ENCODE results near the gene PHF1.
"Not testable (repeated sequence)": the region's sequence is repeated elsewhere in the genome, so short reads cannot be mapped to it uniquely, and the experiment has no call there.

The PHF1 gene

DNA sequence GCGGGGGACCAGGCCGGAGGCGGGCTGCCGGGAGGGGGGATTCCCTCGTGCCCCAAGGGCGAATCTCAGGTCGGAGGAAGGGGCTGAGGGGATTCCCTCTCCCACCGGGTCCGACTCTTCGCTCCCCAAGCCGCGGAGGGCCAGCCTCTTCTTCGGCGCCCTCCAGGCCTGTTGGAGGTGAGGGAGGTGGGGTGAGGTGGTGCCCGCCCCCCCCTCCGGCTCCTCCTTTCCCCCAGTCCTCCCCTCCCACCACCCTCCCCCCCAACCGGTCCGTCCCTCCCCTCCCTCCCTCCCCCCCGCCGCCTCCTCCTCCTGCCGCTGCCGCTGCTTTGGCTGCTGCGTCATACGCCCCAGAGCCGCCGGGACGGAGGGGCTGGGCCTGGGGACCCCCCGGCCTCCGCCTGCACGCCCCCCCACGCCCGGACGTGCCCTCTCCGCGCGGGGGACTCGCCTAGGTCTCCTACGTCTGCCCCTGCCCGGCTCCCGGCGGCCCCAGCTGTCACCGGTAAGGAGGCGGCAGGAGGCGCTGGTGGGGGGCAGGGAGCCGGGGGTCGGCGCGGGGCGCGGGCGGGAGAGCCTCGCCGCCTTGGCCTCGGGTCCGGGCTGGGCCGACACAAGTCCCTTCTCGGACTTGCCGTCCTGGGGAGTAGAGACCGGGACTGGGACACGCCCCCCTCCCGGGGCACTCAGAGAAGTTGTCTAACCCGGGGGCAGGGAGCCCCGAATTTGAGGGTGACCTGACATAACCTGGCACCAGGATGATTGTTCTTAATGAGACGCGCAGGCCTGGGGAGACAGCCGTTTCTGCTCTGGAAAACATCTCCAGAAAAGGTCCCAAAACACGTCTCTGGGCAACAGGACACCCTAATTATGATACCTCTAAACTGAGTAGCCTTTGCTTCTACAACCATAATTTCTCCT is at the start of gene PHF1:
Gene PHF1 (plus strand): TSS at position 304 of the 921 bp plus-strand sequence. CDS start 1,250 bp downstream, outside the sequence.
- in situ Hi-C loops (cut with MboI; ENCODE audit: low sequenced_read_pairs), result no loop called here

DNA sequence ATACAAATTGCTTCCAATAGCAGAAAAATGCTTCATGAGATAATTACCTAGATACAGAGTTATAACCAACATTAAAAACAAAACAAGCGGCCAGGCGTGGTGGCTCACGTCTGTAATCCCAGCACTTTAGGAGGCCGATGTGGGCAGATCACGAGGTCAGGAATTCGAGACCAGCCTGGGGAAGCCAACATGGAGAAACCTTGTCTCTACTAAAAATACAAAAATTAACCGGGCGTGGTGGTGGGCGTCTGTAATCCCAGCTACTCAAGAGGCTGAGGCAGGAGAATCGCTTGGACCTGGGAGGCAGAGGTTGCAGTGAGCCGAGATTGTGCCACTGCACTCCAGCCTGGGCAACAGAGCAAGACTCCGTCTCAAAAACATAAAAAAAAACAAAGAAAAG is 47.3 kb upstream of the PHF1 start:
- in situ Hi-C loops (cut with MboI; ENCODE audit: low sequenced_read_pairs), result not testable (repeated sequence)

DNA sequence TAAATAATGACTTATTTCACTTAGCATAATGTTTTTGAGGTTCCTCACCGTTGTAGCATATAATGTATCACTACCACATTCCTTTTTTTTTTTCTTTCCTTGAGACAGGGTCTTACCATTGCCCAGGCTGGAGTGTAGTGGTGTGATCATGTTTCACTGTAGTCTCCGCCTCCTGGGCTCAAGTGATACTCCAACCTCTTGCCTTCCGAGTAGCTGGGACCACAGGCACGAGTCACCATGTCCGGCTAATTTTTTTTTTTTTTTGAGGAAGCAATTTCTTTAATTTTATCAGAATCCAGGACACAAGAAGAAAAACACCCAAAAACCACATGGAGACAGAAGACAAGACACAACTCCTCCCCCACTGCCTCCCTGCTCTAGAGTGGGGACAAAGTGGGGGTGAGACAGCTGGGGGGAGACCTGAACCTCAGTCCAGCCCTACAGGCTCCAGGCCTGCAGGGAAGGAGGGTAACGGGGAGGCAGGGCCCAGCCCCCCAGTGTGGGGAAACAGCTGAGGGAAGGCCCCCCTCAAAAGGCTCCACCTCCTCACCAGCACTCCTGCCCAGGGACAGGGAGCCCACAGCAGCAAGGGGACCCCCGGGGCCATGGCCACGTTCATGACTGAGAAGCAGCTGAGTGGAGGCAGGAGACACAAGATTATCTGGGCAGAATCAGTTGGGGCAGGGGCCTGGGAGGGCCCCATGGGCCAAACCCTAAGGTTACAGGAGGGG is 46.2 kb upstream of the PHF1 start:
- in situ Hi-C loops (cut with MboI; ENCODE audit: low sequenced_read_pairs), result not testable (repeated sequence)

DNA sequence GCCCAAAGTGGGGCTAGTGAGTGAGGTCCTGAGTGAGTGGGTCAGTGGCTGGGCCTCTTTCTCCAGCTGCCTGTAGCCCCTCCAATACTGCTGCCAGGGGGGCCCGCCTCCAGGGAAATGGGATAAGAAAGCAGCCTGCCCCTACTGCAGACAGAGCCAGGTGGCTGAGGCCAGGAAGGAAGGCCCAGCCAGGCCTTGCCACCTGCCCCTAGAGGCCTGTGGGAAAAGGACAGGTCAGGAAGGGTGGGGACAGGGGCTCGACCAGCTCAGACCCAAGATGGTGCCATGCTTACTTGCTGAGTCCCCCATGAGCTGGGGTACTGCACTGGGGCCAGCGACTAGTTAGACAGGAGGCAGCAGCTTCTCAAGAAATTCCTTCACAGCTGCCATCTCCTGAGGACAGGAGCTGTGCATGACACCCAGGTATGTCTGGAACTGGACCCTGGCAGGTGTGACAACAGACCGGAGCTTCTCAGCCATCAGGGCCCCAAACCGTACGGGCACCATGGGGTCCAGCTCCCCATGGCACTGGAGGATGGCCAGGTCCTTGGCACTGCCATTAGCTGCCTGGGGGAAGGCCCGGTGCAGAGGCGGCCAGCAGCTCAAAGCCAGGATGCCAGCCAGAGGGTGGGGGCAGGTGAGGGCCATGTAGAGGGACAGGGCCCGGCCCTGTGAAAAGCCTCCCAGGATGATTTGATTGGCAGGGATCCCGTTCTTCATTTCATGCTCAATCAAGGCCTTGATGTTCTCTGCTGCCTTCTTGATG is 45.4 kb upstream of the PHF1 start:
- in situ Hi-C loops (cut with MboI; ENCODE audit: low sequenced_read_pairs), result not testable (repeated sequence)

DNA sequence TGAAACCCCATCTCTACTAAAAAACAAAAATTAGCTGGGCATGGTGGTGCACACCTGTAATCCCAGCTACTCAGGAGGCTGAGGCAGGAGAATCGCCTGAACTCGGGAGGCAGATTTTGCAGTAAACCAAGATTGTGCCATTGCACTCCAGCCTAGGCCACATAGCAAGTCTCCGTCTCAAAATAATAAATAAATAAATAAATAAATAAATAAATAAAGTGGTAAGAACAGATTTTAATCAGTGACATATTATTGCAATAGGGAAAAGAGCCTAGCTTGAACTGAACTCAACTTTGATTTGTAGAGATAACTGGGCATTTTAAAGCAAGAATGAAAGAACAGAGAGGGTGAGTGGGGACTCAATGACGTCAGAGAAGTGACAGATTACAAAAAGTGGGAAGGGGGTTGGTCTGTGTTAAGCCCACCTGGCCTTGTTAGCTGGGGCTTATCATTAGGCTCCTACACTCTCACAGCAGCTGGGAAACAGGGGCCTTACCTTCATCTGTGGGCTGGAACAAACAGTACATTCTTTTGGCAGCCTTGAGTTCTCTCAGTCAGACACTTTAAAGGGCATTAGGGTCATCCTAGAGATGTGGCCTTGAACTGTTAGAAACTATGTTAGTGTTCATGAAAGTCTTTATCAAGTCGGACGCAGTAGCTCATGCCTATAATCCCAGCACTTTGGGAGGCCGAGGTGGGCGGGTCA is 43.7 kb upstream of the PHF1 start:
- in situ Hi-C loops (cut with MboI; ENCODE audit: low sequenced_read_pairs), result no loop called here

DNA sequence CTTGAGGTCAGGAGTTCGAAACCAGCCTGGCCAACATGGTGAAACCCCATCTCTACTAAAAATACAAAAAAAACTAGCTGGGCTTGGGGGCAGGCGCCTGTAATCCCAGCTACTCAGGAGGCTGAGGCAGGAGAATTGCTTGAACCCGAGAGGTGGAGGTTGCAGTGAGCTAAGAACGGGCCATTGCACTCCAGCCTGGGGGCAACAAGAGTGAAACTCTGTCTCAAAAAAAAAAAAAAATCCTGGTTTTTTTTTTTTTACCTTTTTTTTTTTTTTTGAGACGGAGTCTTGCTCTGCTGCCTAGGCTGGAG is 43.1 kb upstream of the PHF1 start:
- in situ Hi-C loops (cut with MboI; ENCODE audit: low sequenced_read_pairs), result not testable (repeated sequence)

DNA sequence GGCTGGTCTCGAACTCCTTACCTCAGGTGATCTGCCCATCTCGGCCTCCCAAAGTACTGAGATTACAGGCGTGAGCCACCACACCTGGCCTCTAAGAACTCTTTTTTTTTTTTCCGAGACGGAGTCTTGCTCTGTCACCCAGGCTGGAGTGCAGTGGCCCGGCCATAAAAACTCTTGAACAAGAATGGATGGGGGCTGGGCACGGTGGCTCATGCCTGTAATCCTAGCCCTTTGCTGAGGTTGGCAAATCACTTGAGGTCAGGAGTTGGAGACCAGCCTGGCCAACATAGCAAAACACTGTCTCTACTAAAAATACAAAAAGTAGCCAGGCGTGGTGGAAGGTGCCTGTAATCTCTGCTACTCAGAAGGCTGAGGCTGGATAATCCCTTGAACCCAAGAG is 38.9 kb upstream of the PHF1 start:
- in situ Hi-C loops (cut with MboI; ENCODE audit: low sequenced_read_pairs), result not testable (repeated sequence)

DNA sequence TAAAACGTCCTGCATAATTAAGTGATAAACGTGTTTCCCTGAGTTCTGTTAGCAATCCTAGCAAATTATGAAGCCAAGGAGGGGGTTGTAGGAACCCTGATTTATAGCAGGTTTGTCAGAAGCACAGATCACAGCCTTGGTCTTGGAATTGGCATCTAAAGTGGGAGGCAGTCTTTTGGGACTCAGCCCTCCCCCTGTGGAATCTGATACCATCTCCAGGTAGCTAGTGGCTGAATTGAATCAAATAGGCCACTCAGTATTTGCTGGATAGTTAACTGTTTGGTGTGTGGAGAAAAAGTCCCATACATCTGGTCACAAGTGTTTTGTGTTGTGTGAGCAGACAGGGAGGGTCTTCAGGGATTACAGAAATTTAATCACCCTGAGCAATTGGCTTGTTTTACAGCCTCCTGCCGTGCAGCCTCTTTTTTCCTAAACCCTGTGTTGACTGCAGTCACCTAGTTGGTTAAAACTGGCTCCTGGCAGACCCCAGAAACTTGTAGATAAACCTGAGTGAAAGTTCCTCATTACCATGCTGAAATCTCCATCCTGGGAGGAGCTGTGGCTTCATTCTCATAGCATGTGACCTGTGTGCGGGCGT is 38.2 kb upstream of the PHF1 start:
- in situ Hi-C loops (cut with MboI; ENCODE audit: low sequenced_read_pairs), result no loop called here

DNA sequence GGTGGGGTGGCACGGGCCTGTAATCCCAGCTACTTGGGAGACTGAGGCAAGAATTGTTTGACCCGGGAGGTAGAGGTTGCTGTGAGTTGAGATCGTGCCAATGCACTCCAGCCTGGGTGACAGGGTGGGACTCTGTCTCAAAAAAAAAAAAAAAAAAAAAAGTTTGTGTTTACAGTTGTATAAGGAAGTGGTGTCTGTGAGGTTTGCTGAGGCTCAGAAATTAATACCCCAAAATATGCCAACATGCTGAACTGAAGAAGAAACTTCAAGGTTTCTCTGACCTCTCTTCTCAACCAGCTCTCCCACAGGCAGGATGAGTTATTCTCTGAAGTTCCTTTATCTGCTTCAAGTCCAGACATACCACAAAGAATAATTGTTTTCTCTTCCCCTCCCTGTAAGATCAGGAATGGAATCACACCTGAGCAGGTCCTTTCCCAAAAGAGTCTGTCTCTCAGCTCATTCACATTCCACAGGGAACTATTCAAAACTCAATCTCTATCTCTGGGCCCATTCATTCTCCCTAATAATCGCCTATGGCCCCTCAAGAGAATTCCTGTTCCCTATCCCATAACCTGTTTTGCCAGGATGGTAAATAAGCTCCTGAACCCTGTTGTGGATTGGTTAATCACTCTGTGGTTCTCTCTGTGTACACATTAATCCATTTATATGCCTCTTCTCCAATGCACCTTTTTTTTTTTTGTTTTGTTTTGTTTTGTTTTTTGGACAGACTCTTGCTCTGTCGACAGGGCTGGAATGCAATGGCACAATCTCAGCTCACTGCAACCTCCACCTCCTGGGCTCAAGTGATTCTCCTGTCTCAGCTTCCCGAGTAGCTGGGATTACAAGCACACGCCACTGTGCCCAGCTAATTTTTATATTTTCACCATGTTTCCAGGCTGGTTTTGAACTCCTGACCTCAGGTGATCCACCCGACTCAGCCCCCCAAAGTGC is 36.6 kb upstream of the PHF1 start:
- in situ Hi-C loops (cut with MboI; ENCODE audit: low sequenced_read_pairs), result no loop called here

DNA sequence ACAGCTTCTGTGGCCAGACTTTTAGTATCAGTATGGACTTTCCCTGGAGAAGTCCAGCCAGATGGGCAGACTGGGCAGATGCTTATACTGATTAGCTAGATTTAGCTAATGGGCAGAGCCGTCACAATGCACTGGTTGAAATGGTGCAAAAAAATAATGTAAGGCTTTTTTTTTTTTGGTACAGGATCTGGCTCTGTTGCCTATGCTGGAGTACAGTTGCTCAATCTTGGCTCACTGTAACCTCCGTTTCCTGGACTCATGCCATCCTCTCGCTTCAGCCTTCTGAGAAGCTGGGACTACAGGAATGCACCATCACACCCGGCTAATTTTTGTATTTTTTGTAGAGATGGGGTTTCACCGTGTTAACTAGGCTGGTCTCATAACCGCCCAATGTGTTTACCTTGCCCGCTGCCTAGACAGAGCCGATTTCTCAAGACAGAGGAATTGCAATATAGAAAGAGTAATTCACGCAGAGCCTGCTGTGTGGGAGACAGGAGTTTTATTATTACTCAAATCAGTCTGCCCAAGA is 35.6 kb upstream of the PHF1 start:
- in situ Hi-C loops (cut with MboI; ENCODE audit: low sequenced_read_pairs), result no loop called here

DNA sequence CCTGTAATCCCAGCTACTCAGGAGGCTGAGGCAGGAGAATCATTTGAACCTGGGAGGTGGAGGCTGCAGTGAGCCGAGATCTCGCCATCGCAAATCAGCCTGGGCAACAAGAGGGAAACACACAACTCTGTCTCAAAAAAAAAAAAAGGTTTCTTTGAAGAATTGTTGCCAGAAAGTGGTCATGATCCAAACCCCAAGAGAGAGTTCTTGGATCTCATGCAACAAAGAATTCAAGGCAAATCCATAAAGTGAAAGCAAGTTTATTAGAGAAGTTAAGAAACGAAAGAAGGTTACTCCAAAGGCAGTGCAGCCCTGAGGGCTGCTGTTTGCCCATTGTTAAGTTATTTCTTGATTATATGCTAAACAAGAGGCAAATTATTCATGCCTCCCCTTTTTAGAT is 33.6 kb upstream of the PHF1 start:
- in situ Hi-C loops (cut with MboI; ENCODE audit: low sequenced_read_pairs), result no loop called here

DNA sequence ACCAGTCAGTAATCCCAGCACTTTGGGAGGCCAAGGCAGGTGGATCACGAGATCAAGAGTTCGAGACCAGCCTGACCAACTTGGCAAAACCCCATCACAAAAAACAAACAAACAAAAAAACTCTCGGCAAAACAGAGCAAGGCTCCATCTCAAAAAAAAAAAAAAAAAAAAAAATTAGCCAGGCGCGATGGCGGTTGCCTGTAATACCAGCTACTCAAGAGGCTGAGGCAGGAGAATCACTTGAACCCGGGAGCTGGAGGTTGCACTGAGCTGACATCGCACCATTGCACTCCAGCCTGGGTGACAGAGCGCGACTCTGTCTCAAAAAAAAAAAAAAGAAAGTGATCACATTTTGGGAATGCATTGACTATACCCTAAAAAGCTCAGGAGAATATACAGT is 31.6 kb upstream of the PHF1 start:
- in situ Hi-C loops (cut with MboI; ENCODE audit: low sequenced_read_pairs), result not testable (repeated sequence)

DNA sequence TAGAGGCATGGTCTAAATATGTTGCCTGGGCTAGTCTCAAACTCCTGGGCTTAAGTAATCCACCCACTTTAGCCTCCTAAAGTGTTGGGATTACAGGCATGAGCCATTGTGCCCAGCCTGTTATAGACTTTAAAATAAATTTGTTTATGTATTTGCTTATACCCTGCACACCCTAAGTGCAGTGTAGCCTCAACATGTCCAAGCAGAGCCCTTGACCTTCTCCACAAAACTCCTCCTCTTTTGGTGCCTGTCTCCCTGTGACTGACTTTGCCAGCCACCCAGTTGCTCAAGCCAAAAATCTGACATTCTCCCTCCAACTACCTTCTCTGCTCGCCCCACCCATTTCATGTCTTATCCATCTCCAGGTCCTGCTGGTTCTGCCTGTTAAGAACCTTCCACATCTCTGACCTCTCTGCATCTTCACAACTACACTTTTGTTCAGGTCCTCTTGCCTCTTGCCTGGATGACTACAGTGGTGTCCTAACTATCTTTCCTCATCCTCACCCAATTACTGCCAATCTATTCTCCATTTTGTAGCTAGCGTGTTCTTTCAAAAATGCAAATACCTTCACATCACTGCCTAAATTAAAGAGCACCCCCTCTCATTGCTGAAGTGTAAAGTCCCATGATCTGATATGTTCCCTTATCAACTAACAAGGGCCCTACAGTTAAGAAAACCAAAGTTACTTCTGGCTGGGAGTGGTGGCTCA is 30.4 kb upstream of the PHF1 start:
- in situ Hi-C loops (cut with MboI; ENCODE audit: low sequenced_read_pairs), result no loop called here

DNA sequence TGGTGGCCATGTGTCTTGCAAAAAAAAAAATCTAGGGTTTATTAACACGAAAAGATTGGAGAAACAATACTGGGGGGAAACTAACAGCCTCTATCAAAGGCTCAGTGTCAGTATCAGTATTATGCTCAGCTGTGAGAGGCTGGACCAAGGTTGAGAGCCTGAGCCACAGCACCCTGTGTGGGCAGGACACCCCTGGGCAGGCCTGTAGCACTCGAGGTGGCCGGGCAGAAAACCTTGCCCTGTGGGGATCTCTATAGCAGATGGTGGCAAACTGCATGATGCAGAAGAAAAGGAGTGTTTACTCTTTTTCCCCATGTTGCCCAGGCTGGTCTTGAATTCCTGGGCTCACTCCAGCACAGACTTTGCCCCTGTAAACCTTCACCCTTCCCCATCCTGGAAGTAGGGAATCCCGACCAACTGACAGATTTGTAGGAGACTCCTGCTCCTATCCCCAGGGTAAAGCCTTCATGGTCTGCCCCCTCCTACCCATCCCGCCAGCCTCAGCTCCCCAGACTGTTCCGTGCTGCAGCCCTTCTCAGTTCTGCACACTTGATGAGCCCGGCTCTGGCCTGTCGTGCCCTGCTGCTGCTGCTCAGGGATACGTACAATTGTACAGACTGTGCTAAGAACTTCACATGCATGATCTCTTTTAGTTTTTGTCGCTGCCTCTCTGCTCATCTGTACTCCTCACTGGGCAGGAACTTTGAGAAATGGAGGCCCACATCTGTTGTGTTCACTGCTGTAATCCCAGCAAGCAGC is 27.2 kb upstream of the PHF1 start:
- in situ Hi-C loops (cut with MboI; ENCODE audit: low sequenced_read_pairs), result no loop called here

DNA sequence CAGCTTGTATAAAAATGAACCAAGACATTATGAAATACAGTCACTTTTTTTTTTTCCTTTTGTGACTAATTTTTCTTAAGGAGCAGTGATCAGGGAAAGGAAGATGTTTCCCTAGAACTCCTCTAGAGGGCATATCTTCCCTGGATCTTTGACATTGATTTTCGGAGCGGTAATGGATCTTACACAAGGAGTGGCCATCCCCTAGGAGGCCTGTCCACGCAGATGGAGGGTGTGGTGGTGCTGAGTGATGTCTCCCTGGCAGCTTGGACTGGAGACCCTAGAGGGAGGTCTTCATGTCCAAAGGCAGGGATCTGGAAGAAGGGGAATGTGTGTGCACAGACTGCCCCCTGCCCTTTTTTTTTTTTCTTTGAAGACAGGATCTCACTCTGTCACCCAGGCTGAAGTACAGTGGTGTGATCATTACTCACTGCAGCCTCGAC is 26.2 kb upstream of the PHF1 start:
- in situ Hi-C loops (cut with MboI; ENCODE audit: low sequenced_read_pairs), result no loop called here

DNA sequence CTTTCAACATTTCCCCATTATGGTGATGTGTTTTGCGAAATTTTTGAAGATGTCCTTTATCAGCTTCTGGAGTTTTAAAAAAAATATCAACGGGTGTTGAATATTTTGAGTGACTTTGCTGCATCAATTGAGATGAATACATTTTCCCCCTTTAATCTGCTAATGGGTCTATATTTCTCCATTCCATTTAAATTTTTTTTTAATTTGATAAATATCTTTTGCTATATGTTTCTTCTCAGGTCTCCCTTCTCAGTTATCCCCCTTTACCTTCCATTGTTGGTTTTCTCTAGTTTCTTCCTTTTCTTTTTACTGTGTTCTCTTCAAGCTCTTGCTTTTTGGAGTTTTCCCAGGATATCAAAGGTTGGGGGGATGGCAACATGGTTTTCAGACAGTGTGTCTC is 20.6 kb upstream of the PHF1 start:
- in situ Hi-C loops (cut with MboI; ENCODE audit: low sequenced_read_pairs), result no loop called here

DNA sequence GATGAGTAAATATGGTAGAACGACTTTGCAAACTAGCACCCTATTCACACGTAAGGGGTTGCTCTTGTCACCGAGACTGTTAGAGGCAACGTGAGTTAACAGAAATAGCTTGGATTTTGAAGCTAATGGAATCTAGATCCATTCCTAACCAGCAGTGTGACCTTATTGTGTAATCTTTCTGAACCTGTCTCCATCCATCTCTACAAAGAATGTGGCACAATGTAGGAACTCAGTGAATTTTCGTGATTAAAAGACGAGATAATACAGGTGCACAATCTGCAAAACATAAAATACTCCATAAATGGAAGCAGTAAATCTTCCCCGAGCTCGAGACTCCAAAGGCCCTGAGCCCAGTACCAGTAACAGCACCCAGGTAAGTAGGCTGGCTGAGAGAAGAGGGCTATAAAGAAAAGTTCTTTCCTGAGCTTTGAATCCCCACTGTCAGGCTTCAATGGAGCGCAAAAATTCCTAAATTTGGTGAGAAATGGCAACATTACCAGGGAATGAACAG is 20.0 kb upstream of the PHF1 start:
- in situ Hi-C loops (cut with MboI; ENCODE audit: low sequenced_read_pairs), result no loop called here

Measured in HL-60/S4 treated with phorbol 12-myristate 13-acetate at 8.2 ng/mL for 4 days and 3 days (cell line).